A172 (cell line): ENCODE results near the gene SPACA4. TPM values are rescaled to one million over a fixed set of nuclear protein-coding genes. Genes with fewer than 3 reads are reported as not detected.
A peak's percentile ranks its signal among the peaks of the same experiment; 100 is the strongest.

Experiments
- DNase-seq: peaks from one replicate; pipeline ENCODE4 v3.0.0-alpha.2; 2015; ENCODE audit warnings: low spot score
- total RNA-seq: library from RNA; depleted of rRNA; stranded (reverse); fragments of >200 nt; shearing (Covaris generic); gene quantifications from 2 replicates; pipeline ENCODE4 v1.2.3, GENCODE V29; 2014; rRNA removed

SPACA4 gene
- total RNA-seq, 1 experiment from 2014 or later, result not detected

- no peak for DNase-seq
These were observed 40.2 kb downstream of the SPACA4 start for GRCh38 chr19:48646722-48647216.

- no peak for DNase-seq
These were observed 41.6 kb downstream of the SPACA4 start for GRCh38 chr19:48648134-48648533.

GRCh38 chr19:48650974-48651682, 44.6 kb downstream of the SPACA4 start:
- DNase-seq, result no peak

GRCh38 chr19:48651683-48652048, 45.1 kb downstream of the SPACA4 start:
- DNase-seq, result no peak

- DNase-seq, result no peak
These were observed 47.9 kb downstream of the SPACA4 start for GRCh38 chr19:48654299-48655059.

GRCh38 chr19:48656840-48657474, 50.4 kb downstream of the SPACA4 start:
- peak; percentile 86 for DNase-seq

Other genes with a start within 250 kb of the SPACA4 start
- 1.8 and 2.5 TPM in 2 replicates for gene TMEM143, start 242.8 kb upstream of the SPACA4 start, total RNA-seq
- not detected in 2 replicates for gene SYNGR4, start 242.4 kb upstream of the SPACA4 start, total RNA-seq
- gene KDELR1, start 215.2 kb upstream of the SPACA4 start, total RNA-seq, result 64.2 and 71.5 TPM in 2 replicates
- not detected in 2 replicates for gene GRIN2D, start 213.1 kb upstream of the SPACA4 start, total RNA-seq
- gene GRWD1, start 160.8 kb upstream of the SPACA4 start, total RNA-seq, result 38.9 and 55.4 TPM in 2 replicates
- gene KCNJ14, start 151.2 kb upstream of the SPACA4 start, total RNA-seq, result 0.36 and 0.55 TPM in 2 replicates
- 28.7 and 38.5 TPM in 2 replicates for gene CYTH2, start 137.4 kb upstream of the SPACA4 start, total RNA-seq
- not detected in 2 replicates for gene LMTK3, start 94.9 kb upstream of the SPACA4 start, total RNA-seq
- 0.38 TPM in 1 of 2 replicates, not detected in the other for gene SULT2B1, start 54.6 kb upstream of the SPACA4 start, total RNA-seq
- gene FAM83E, start 8.3 kb downstream of the SPACA4 start, total RNA-seq, result 0.07 TPM in 1 of 2 replicates, not detected in the other
- gene RPL18, start 12.4 kb downstream of the SPACA4 start, total RNA-seq, result 764 and 1,035 TPM in 2 replicates
- 7.6 and 10.5 TPM in 2 replicates for gene SPHK2, start 12.8 kb downstream of the SPACA4 start, total RNA-seq
- 2.6 and 15.5 TPM in 2 replicates for gene DBP, start 30.6 kb downstream of the SPACA4 start, total RNA-seq
- 2.3 and 5.8 TPM in 2 replicates for gene CA11, start 39.4 kb downstream of the SPACA4 start, total RNA-seq
- not detected in 2 replicates for gene NTN5, start 66.3 kb downstream of the SPACA4 start, total RNA-seq
- not detected in 2 replicates for gene FUT2, start 89.2 kb downstream of the SPACA4 start, total RNA-seq
- 0.93 and 1.1 TPM in 2 replicates for gene MAMSTR, start 113.0 kb downstream of the SPACA4 start, total RNA-seq
- 0.07 and 0.12 TPM in 2 replicates for gene RASIP1, start 133.9 kb downstream of the SPACA4 start, total RNA-seq
- not detected in 2 replicates for gene IZUMO1, start 140.2 kb downstream of the SPACA4 start, total RNA-seq
- gene FUT1, start 145.9 kb downstream of the SPACA4 start, total RNA-seq, result 0.81 and 0.98 TPM in 2 replicates
- not detected in 2 replicates for gene FGF21, start 148.8 kb downstream of the SPACA4 start, total RNA-seq
- gene BCAT2, start 204.3 kb downstream of the SPACA4 start, total RNA-seq, result 29.5 and 36.8 TPM in 2 replicates
- gene HSD17B14, start 229.7 kb downstream of the SPACA4 start, total RNA-seq, result 9.9 and 14.6 TPM in 2 replicates